Stimulated activated CD4-positive, alpha-beta T cell treated with anti-CD3 and anti-CD28 coated beads, TNF-alpha, amount 100 ng/mL, for 24 hours (primary cell): ENCODE results near the gene CCSER1.
"Not testable (repeated sequence)": the region's sequence is repeated elsewhere in the genome, so short reads cannot be mapped to it uniquely, and the experiment has no call there.

Experiments
- DNase-seq, 3 experiments: peaks; one replicate each; pipeline ENCODE4 v3.0.0-alpha.2; 2020; ENCODE audit warnings: low read depth in 3 of 3

Gene CCSER1

DNA sequence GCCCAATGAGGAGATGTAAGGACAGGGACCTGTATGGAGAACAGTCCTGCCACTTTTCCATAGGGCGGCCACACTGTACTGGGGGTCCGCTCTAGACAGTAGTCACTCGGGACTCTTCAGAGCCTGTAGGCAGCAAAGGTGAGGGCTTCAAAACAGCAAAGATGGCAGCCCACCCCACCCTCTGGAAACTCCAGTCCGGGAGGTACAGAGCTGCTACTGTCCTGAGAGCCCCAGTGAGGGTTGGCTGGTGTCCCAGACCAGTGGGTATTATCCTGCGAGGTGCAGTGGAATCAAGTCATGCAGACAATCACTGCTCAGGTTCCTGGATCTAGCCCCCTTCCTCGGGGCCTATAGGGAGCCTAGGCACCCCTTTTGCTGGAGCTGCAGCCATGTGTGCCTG is 1392.0 kb downstream of the CCSER1 start:
- DNase-seq, result no peak

GRCh38 chr4:91525621-91526020 is 1398.4 kb downstream of the CCSER1 start:
- DNase-seq, result no peak

DNA sequence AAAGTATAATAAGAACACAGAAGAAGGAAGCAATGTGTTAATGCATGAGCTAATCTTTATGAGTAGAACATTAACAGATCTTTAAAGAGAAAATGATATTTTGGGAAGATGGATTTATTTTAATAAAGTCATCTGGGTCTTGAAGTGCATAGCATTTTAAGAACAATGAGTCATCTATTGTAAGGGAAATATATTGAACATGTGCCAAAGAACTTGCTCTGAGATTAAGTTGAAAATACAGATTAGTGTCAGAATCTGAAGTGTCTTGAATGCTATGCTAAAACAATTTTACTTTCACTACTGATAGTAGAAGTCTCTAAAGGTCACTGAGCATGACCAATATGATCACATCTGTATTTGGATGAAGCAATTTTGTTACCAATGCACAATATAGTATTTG is 1399.9 kb downstream of the CCSER1 start:
- DNase-seq, result no peak

DNA sequence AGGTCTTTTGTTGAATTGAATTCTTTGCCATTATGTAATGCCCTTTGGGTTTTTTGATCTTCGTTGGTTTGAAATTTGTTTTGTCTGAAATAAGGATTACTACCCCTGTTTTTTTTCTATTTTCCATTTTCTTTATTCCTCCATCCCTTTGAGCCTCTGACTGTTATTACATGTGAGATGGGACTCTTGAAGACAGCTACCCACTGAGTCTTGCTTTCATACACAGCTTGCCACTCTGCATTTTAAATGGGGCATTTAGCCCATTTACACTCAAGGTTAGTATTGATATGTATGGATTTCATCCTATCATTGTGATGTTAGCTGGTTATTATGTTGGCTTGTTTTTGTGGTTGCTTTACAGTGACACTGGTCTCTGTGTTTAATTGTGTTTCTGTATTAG is 1440.4 kb downstream of the CCSER1 start:
- DNase-seq, result no peak

DNA sequence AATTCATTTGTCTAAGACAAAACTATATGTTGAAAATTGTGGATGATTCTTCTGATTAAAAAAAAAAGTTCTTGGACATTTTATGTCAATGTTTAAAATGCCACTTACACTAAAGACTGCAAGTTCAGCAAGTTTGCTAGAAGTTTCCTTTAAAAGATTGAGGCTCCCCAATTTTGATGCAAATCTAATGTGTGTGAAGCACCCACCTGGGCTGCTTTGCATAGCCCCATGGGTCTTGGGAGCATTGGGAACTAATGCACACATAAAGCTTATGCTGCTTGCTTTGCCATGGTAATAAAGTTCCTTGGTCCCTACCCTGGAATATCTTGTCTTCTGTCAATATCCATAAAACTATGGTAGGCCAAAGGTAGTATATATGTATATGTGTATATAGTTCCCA is 1450.7 kb downstream of the CCSER1 start:
- no peak for DNase-seq

DNA sequence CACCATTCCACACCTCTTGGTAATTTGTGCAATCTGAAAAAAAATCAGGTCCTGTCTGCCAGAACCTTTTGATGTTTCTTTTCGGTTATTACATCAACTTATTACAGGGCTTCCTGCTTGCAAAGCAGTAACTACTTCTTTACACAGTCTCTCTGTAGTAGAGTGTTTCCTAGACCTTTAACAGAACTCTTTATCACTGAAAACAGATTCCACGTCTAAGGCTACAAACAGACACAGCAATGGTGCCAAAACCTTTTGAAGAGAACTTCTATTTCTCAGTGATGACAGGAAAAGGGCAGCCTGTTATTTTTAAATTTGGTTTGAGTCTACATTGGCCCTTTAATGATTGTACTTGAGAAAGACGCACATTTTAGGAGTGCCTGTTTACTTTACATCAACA is 1463.1 kb downstream of the CCSER1 start:
- no peak for DNase-seq

DNA sequence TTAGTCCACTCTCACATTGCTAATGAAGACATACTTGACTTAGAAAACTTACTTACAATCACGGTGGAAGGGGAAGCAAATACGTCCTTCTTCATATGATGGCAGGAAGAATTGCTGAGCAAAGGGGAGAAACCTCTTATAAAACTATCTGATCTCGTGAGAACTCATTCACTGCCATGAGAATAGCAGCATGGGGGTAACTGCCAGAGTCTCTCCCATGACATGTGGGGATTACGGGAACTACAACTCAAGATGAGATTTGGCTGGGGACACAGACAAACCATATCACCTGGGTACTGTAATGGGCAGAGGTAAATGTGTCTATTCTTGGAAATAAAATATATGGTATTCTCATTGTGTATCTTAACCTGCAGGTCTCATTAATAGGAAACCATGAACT is 1464.9 kb downstream of the CCSER1 start:
- DNase-seq, result no peak

- DNase-seq, result no peak
Observed at GRCh38 chr4:91596718-91597117, 1469.5 kb downstream of the CCSER1 start.

DNA sequence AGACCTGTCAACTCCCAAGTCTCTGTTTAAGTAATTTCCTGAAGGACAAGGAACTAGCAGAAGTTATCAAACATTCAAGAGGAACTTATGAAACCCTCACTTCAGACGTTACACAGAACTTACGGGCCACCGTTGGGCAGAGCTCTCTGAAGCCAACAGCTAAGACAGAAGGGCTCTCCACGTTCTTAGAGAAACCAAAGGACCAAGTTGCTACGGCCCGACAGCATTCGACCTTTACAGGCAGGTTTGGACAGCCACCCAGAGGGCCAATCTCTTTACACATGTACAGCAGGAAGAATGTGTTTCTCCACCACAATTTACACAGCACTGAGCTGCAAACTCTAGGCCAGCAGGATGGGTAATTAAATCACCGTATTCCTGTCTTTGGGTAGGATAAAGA is 1471.5 kb downstream of the CCSER1 start:
- no peak for DNase-seq

- DNase-seq, result no peak
Observed at GRCh38 chr4:91600301-91600700, 1473.1 kb downstream of the CCSER1 start.

- DNase-seq, result no peak
Observed at GRCh38 chr4:91601401-91601800, 1474.2 kb downstream of the CCSER1 start.

GRCh38 chr4:91611782-91612181 is 1484.6 kb downstream of the CCSER1 start:
- DNase-seq, result no peak

DNA sequence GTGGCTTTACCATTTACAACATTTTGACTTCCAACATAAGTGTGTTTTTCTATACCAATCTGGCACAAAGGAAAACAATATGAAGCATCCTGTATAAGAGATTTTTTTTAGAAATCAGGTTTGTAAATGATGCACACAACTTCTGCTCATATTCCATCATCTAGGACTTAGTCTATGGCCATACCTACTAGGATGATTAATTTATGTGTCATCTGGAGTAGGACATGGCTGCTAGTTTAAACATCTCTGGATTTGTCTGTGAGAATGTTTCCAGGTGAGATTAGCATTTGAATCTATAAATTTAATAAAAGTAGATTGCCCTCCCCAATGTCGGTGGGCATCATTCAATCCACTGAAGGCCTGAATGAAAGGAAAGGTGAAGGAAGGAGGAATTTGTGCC is 1493.8 kb downstream of the CCSER1 start:
- DNase-seq, result no peak

DNA sequence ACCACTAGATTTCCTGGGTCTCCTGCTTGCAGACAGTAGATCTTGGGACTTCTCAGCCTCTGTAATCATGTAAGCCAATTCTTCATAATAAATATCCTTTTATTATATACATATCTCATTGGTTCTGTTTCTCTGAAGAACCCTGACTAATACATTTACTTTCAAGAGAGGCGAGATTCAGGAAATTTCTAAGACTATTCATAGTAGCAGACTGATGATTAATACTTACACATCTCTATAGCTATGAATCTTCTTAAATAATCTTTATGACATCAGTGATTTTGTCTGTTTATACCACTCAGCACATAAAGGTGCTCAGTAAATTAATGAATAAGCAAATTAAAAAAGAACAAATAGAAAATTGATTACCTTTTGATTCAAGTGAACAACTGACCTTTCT is 1494.3 kb downstream of the CCSER1 start:
- DNase-seq, result no peak

GRCh38 chr4:91622925-91623602 is 1495.9 kb downstream of the CCSER1 start:
- no peak for DNase-seq

- DNase-seq, result not testable (repeated sequence)
Observed at GRCh38 chr4:91623603-91623967, 1496.4 kb downstream of the CCSER1 start.

GRCh38 chr4:91630054-91630453 is 1502.9 kb downstream of the CCSER1 start:
- no peak for DNase-seq

- no peak for DNase-seq
Observed at GRCh38 chr4:91630764-91631163, 1503.6 kb downstream of the CCSER1 start.

GRCh38 chr4:91631335-91631734 is 1504.1 kb downstream of the CCSER1 start:
- DNase-seq, result no peak

DNA sequence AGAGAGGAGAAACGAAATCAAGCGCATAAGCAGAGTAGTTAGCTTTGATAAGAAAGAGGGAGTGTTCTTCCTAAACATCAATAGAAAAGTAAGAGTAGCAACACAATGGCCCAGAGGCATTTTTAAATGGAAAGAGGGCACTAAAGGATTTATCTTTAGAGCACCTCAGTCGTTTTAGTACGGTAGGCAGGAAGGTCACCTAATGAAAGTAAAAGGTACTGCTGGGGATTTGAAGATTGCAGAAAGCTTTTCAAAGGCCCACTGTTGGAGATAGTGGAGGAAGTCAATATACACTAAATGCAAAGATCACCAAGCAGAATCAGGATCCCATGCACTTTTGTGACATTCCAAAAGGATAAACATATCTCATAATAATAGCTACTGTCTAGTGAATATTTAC is 1508.9 kb downstream of the CCSER1 start:
- DNase-seq, result no peak
